ENCODE data around the gene TPRA1. TPM values are rescaled to one million over a fixed set of nuclear protein-coding genes. Genes with fewer than 3 reads are reported as not detected.

TPRA1 gene
- total and polyA plus RNA-seq, 2 of the 4 experiments (the other 2 are of a cell fraction): 17.9 to 40.1 TPM

- dilution Hi-C loops (cut with HindIII; ENCODE audit: low sequenced_read_pairs, unreplicated experiment): no loop called here
- no peak overlapping the region for H2AK9ac ChIP-seq (replicated peaks; ENCODE audit: low read depth, low read length, poor library complexity)
- H2BK120ac ChIP-seq (ENCODE audit: low read depth, low read length): no peak overlapping the region
- peak overlapping the region; percentile 28; the same call in 1 of the 2 replicates for H2BK20ac ChIP-seq (ENCODE audit: low read depth, low read length)
- no peak overlapping the region for H4K91ac ChIP-seq (ENCODE audit: insufficient read depth, low read depth, low read length)
- 96% methylated on average over 3 of the region's 6 CpGs; no CpG with 5 or more reads in 1 of the 2 experiments for whole genome bisulfite sequencing, 2 experiments (ENCODE audit: extremely low coverage in 2 of 2, insufficient read length in 1 of 2)
- no peaks in the 10 kb centered on the region for H3K79me1 ChIP-seq (ENCODE audit: low read depth in 1 of 2, low read length in 2 of 2)
- no peak overlapping the region for H2BK15ac ChIP-seq (ENCODE audit: low read depth, low read length)
- no peaks in the 10 kb centered on the region for H3K9me3 ChIP-seq (ENCODE audit: control insufficient read depth, insufficient read depth, low read length)
- no peak overlapping the region for H4K5ac ChIP-seq (ENCODE audit: low read depth, low read length)
- no peaks in the 10 kb centered on the region; the same call in 1 of the 2 replicates for H3K4me1 ChIP-seq (ENCODE audit: control insufficient read depth, insufficient read depth, low read length)
- H3K18ac ChIP-seq (ENCODE audit: low read depth, low read length): no peak overlapping the region
- no peak for TF ChIP-seq POLR2A (IDR thresholded peaks at IDR 0.05; ENCODE audit: low read depth, low read length)
- TF ChIP-seq RFX5 (IDR thresholded peaks at IDR 0.05; ENCODE audit: low read depth, low read length): no peak
- no peak for TF ChIP-seq USF2 (IDR thresholded peaks at IDR 0.05; ENCODE audit: low read depth, low read length)
- no peak for TF ChIP-seq CTCF (conservative IDR thresholded peaks at IDR 0.05; ENCODE audit: low read depth, low read length)
- TF ChIP-seq MAZ (IDR thresholded peaks at IDR 0.05; ENCODE audit: borderline replicate concordance, low read depth, low read length): no peak
- TF ChIP-seq CHD1 (IDR thresholded peaks at IDR 0.05; ENCODE audit: low read depth, low read length): no peak
- TF ChIP-seq FOS (IDR thresholded peaks at IDR 0.05; ENCODE audit: low read depth, low read length): no peak
- no peak for TF ChIP-seq RCOR1 (IDR thresholded peaks at IDR 0.05; ENCODE audit: insufficient replicate concordance, low read length)
- no peaks in the 10 kb centered on the region for H3K36me3 ChIP-seq (ENCODE audit: control insufficient read depth, insufficient read depth, low read length)
- no peak overlapping the region for H2BK5ac ChIP-seq (ENCODE audit: low read depth, low read length, poor library complexity, severe bottlenecking)
- BruUV-seq (replicated peaks): no TSS peak
- H3K4me3 ChIP-seq (ENCODE audit: insufficient read depth, low read depth, low read length): no peak overlapping the region
- no peak for ATAC-seq (ENCODE audit: low read depth)
- H3K14ac ChIP-seq (replicated peaks; ENCODE audit: low read depth, low read length): no peak overlapping the region
- peak overlapping the region in 1 of 2 experiments; percentile 85; a peak in 1 of 4 replicates for H4K8ac ChIP-seq (ENCODE audit: low read depth in 2 of 2, low read length in 2 of 2)
- peaks cover 16% of the 10 kb centered on the region for H3K27me3 ChIP-seq (ENCODE audit: control insufficient read depth, insufficient read depth, low read length)
- H3K27ac ChIP-seq (ENCODE audit: insufficient read depth, low read length): no peak overlapping the region
- no peak overlapping the region for H2AFZ ChIP-seq (replicated peaks; ENCODE audit: low read length, poor library complexity)
- ChIA-PET CTCF (interaction anchor here (0.7 kb wide), 1 partner anchor 793 kb away, joined by 3 read pairs; no protein-coding TSS in a partner anchor), POLR2A (ENCODE audit: unreplicated experiment) (no interaction called here)
- H3K9ac ChIP-seq (ENCODE audit: low read depth, low read length): no peak overlapping the region
- no peak overlapping the region for H3K56ac ChIP-seq (ENCODE audit: extremely low read depth, insufficient read depth, low read length)
- in situ Hi-C loops (cut with MboI; ENCODE audit: low sequenced_read_pairs): loop anchor here (10.0 kb wide), 1 partner anchor 872 kb away; no protein-coding TSS in a partner anchor
- intact Hi-C loops (cut with micrococcal nuclease): loop anchor here (10.0 kb wide), 1 partner anchor 542 kb away; no protein-coding TSS in a partner anchor
- no peak overlapping the region for H3K4me2 ChIP-seq (ENCODE audit: low read depth, low read length)
- no peak overlapping the region for H2AK5ac ChIP-seq (ENCODE audit: low read depth, low read length)
- DNase-seq: no peak
- no peak overlapping the region for H3K4ac ChIP-seq (ENCODE audit: low read depth, low read length)
- H3K9me1 ChIP-seq (ENCODE audit: insufficient read depth, low read length): no peaks in the 10 kb centered on the region
- H3K23ac ChIP-seq (ENCODE audit: low read depth, low read length): no peak overlapping the region
- H4K20me1 ChIP-seq (ENCODE audit: insufficient read depth, low read length): no peaks in the 10 kb centered on the region
Observed at GRCh38 chr3:127546554-127546953, 44.0 kb downstream of the TPRA1 start.
